ENCODE data around the gene CPA4. TPM values are rescaled to one million over a fixed set of nuclear protein-coding genes. Genes with fewer than 3 reads are reported as not detected.

CPA4 gene
- total RNA-seq, 1 donor from 2014 or later: not detected

DNA sequence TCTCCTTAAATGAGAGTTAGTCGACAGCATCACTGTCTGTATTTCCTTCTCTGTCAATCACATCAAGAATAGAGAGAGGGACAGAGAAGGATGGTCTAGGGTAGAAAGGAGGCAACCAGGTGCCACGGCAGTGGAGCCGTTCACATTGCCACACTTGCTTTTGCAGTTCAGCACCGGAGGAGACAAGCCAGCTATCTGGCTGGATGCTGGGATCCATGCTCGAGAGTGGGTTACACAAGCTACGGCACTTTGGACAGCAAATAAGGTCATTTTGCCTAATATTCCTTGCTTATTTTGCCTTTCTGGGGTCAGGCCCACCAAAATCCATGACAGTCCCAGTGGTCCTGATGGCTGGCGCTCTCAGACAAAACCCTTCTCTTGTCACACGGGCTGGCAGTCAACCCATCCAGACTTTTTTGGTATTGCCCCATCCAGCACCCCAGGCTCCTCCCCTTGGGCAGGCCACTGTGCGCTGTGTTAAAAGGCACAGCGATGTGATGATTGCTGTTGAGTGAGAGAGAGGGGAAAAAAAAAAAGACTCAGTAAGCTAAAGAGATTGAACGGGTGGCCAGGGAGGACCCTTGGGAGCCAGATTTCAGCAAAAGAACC lies 17.9 kb upstream of the CPA4 start:
- no peak for DNase-seq (ENCODE audit: low read depth in 2 of 2)

- DNase-seq (ENCODE audit: low read depth in 2 of 2): no peak
Observed at GRCh38 chr7:130275826-130276297, 17.1 kb upstream of the CPA4 start.

DNA sequence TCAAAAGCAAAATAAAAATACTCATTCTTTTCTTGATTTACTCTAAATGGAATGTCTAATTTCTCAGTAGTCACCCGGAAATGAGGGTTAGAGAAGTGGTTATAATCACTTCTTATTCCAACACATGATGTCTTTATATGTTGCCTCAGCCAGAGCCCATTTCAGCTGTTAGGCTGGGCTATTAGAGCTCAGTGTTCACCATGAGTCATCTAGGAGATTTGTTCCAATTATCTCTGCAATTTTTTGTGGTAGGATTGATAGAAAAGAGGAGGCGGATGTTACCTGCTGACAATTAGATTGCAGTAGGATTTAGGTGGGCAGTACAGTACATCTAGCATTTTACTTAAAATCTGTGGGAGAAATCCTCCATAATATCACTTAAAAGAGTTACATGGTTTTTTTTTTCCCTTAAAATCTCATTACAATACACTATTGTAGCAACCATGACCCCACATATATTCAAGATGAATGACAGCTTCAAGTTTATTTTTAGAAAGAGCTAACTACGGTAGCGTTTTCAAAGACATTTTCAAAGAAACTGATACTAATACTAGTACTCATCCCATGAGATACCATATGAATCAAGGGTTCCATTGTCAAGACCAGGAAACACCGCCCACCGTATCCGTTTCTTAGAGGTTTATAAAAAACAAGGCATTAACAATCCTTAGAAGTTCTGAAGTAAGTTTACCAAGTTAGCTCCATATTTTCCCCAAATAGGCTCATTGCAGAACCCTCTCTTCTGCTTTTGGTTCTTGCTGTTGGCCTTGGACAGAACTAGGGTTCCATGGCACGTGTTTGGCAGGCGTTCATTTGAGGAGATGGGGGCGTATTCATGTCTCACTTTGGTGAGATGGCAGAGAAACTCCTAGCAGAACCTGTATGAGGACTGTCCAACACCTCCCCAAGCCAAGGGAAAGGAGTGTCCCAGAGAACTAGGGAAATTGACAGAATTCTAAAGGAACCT lies 15.9 kb upstream of the CPA4 start:
- peak in 1 of 2 donors; percentile 19 for DNase-seq (ENCODE audit: low read depth in 2 of 2)

GRCh38 chr7:130277763-130278643 lies 15.0 kb upstream of the CPA4 start:
- peak; percentile 59 to 68 for DNase-seq (ENCODE audit: low read depth in 2 of 2)

GRCh38 chr7:130278860-130279259 lies 14.1 kb upstream of the CPA4 start:
- peak in 1 of 2 donors; percentile 68 for DNase-seq (ENCODE audit: low read depth in 2 of 2)

- DNase-seq (ENCODE audit: low read depth in 2 of 2): no peak
Observed at GRCh38 chr7:130279286-130279685, 13.7 kb upstream of the CPA4 start.

- no peak for DNase-seq (ENCODE audit: low read depth in 2 of 2)
Observed at GRCh38 chr7:130279906-130280305, 13.1 kb upstream of the CPA4 start.

- no peak for DNase-seq (ENCODE audit: low read depth in 2 of 2)
Observed at GRCh38 chr7:130281260-130281659, 11.7 kb upstream of the CPA4 start.

DNA sequence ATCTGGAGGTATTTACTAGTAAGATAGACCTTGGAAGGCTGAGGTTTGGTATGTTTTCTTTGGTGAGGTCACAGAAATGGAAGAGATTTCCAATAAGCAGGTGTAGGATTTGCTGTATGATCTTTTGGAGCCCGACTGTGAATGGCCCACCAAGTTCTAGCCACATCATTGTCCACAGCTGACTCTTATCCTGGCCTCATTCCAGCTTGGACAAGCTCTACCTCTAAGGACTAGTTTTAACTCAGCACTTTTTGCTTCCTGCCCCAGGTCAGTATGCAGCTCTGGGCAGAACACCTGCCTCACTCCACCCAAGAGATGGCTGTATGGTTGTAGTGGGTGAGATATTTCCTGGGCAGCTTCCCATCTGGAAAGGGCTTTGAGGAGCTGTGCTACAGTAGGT lies 6.1 kb upstream of the CPA4 start:
- peak in 1 of 2 donors; percentile 20 for DNase-seq (ENCODE audit: low read depth in 2 of 2)

GRCh38 chr7:130288168-130288567 lies 4.8 kb upstream of the CPA4 start:
- DNase-seq (ENCODE audit: low read depth in 2 of 2): no peak

GRCh38 chr7:130288829-130289228 lies 4.1 kb upstream of the CPA4 start:
- peak in 1 of 2 donors; percentile 30 for DNase-seq (ENCODE audit: low read depth in 2 of 2)

GRCh38 chr7:130289478-130289877 lies 3.5 kb upstream of the CPA4 start:
- DNase-seq (ENCODE audit: low read depth in 2 of 2): no peak

DNA sequence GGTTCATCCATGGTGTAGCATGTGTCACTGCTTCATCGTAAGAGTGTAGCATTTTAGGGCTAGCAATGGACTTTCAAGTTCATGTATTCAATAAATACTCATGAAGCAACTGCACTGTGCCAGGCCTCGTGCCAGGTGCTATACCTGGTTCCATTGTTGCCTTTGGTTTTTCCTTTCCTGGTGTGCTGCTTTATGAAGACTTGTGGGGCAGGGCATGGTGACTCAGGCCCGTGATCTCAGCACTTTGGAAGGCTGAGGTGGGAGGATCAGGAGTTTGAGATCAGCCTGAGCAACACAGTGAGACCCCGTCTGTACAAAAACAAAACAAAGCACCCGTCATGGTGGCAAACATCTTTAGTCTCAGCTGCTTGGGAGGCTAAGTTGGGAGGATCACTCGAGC lies 2.2 kb upstream of the CPA4 start:
- peak in 1 of 2 donors; percentile 26 for DNase-seq (ENCODE audit: low read depth in 2 of 2)

DNA sequence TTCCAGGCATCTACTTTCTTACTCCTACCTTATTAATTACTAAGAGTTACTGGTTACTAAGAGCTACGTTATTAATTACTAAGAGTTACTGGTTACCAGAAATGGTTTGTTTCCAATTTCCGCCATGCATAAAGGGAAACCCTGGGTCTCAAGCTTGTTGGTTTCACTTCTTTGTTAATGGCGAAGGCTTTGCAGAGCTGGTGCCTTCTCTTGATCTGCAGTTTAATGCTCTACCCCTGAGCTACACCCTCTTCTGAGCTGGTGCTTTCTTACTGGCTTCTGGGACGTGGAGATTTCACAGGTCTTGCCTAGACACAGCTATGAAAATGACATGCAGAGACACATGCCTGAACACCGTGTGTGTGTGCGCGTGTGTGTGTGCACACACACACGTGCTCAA lies 560 bp downstream of the CPA4 start:
- no peak for DNase-seq (ENCODE audit: low read depth in 2 of 2)

DNA sequence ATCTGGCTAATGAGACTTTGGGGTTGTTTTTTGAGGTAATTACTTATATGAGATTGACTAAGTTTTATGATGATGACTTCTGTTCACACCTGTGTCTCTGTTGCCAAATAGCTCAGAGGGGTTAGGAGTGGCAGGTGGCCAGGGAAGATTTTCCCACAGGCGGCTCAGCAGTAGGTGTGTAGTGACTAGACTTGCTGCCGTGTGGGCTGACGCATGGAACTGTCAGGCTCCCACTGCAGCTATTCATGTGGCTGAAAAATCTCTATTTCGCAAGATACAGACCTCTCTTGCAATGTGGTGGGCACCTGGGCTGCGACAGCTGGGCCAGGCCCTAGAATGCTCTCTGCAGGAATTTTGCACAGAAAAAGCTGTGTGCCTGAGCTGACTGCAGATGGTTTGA lies 1.4 kb downstream of the CPA4 start:
- no peak for DNase-seq (ENCODE audit: low read depth in 2 of 2)

GRCh38 chr7:130296221-130296951 lies 3.4 kb downstream of the CPA4 start:
- DNase-seq (ENCODE audit: low read depth in 2 of 2): no peak

- no peak for DNase-seq (ENCODE audit: low read depth in 2 of 2)
Observed at GRCh38 chr7:130297628-130298543, 4.9 kb downstream of the CPA4 start.

DNA sequence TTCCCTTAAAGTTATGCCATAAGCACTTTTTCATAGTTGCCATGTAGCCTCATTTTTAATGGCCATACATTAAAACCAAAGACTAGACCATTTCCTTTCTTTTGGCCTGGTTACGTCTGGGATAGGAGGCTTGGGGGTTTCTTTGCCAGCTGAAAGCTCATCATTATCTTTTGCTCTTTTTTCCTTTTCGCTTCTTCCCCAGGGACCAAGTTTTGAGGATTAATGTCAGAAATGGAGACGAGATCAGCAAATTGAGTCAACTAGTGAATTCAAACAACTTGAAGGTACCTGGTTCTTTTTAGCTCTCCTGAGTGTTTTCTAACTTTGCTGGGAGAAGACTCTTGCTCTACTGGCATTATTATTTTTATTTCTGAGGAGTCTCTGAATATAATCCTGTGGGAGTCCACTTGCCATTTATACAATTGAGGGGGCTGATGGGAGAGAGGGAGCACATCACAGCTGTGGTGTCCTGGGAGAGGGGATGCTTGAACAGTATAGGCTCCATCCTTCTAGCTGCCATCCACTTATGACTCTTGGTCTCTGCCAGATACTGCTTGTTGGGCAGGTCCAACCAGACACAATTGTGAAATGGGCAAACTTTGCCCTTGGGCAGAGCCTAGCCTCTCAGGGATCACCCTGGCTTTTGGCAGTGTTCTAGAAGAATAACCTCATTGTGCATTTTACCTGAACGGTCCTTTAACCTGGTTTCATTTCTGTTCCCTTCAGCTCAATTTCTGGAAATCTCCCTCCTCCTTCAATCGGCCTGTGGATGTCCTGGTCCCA lies 5.8 kb downstream of the CPA4 start:
- DNase-seq (ENCODE audit: low read depth in 2 of 2): no peak

- peak in 1 of 2 donors; percentile 10 for DNase-seq (ENCODE audit: low read depth in 2 of 2)
Observed at GRCh38 chr7:130299866-130300265, 6.9 kb downstream of the CPA4 start.
